ENCODE measurements around the gene WNT8B. TPM values are rescaled to one million over a fixed set of nuclear protein-coding genes. Genes with fewer than 3 reads are reported as not detected.

Gene WNT8B
- total RNA-seq, 1 experiment from 2014 or later: 0.10 TPM

DNA sequence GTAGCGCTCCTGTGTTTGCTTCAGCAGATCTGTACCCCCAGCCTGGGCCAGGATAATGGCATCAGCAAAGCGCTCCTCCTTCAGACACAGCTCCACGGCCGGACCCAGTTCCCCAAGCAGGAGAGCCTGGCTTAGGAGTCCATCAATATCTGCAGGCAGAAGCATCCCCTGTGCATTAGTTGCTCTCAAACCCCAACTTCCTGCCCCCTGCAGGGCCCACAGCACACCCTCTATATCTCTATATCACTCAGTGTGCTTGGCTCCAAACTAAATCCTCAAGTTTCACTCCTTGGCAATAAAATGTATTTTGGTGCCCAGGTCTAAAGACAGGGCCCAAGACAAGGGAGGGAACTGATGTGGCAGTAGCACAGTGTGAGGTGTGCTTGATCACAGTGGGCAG, 35.2 kb downstream of the WNT8B start:
- no peak for DNase-seq
- H3K4me3 ChIP-seq (ENCODE audit: insufficient read depth, low read depth, low read length): no peak overlapping the region
- peaks cover 29% of the 10 kb centered on the region; the same call in 1 of the 2 replicates for H3K27me3 ChIP-seq (ENCODE audit: control insufficient read depth, insufficient read depth, low read length)
- H3K36me3 ChIP-seq (replicated peaks; ENCODE audit: control insufficient read depth, insufficient read depth, low read length): no peaks in the 10 kb centered on the region

DNA sequence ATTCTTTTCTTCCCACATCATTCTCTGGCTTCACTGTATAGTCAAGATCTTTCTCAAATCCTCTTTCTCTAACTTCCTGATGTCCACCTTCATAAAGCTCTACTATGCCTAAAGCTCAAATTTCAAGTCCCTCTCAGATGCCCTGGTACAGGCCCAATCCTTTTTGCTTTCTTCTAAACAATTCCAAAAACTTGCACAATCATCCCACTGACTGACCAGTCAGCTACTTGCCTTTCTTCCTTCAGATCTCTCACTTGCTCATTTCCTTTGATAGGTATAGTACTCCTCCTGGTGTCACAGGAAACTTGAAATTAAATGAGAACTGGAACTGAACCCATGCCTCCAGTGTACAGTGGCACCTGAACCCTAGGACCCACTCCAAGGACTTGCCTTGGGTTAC, 38.6 kb downstream of the WNT8B start:
- H3K27me3 ChIP-seq (ENCODE audit: control insufficient read depth, insufficient read depth, low read length): peaks cover 15% of the 10 kb centered on the region; the same call in 1 of the 2 replicates
- no peak overlapping the region for H3K4me3 ChIP-seq (ENCODE audit: insufficient read depth, low read depth, low read length)
- no peak for DNase-seq
- no peaks in the 10 kb centered on the region for H3K36me3 ChIP-seq (replicated peaks; ENCODE audit: control insufficient read depth, insufficient read depth, low read length)

DNA sequence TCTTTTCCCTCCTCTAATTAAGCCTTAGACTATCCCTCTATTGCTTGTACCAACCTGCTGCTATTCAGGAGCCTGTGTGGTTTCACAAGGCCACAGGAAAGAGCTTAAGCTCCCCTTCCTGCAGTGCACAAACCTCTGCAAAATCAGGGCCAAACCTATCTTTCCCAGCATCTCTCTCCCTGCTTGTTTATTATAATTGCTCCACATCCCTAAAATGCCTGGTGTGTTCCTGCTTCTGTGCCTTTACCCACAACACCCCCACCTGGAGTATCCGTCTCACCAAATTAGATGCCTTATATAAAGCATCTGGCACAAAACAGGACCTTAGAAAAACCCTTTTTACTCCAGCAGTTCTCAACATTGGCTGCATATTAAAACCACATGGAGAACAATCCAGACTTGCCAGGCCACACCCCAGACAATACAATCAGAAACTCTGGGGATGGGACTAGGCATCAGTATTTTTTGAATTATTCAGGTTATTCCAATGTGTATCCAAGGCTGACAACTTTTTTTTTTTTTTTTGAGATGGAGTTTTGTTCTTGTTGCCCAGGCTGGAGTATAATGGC, 40.2 kb downstream of the WNT8B start:
- no peak for DNase-seq
- no peaks in the 10 kb centered on the region for H3K36me3 ChIP-seq (replicated peaks; ENCODE audit: control insufficient read depth, insufficient read depth, low read length)
- peaks cover 8% of the 10 kb centered on the region; the same call in 1 of the 2 replicates for H3K27me3 ChIP-seq (ENCODE audit: control insufficient read depth, insufficient read depth, low read length)
- H3K4me3 ChIP-seq (ENCODE audit: insufficient read depth, low read depth, low read length): no peak overlapping the region

DNA sequence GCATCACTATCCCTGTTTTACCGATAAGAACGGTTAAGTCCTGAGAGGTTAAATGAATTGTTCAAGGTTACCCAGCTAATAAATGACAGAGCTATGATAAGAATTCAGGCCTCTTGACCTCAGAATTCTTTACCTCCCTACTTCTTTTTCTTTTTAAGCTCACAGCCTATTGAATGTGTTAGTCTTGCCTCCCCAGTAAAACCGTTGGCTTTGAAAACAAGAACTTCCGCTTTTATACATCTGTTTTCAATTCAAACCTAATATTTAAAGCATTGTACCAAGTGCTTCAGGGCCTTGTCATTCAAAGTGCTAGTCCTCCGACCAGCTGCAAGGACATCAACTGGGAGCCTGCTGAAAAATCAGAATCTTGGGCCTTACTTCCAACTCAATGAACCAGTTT, 41.3 kb downstream of the WNT8B start:
- no peak for DNase-seq
- Histone ChIP-seq H3K36me3 (replicated peaks; ENCODE audit: control insufficient read depth, insufficient read depth, low read length) (no peaks in the 10 kb centered on the region), H3K4me3 (ENCODE audit: insufficient read depth, low read depth, low read length) (no peak overlapping the region), H3K27me3 (ENCODE audit: control insufficient read depth, insufficient read depth, low read length) (peaks cover 6% of the 10 kb centered on the region; the same call in 1 of the 2 replicates)

DNA sequence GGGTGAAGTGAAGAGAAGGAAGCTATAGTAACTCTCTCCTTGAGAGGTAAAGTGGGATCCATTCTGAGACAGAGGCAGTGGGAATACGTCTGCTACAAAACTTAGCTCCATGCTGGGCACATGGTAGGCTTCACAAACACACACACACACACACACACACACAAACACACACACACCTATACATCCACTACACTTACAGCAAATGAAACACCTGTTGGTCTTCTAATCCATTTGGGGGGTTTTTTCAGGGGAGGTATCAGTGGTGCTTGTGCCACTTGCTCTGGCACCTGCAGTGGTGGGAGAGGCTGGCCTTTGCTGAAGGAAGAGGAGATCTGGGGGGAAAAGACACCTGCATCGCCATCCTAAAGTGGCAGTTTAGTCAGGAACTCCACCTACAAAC, 42.4 kb downstream of the WNT8B start:
- Histone ChIP-seq H3K4me3 (ENCODE audit: insufficient read depth, low read depth, low read length) (no peak overlapping the region), H3K36me3 (replicated peaks; ENCODE audit: control insufficient read depth, insufficient read depth, low read length) (no peaks in the 10 kb centered on the region), H3K27me3 (ENCODE audit: control insufficient read depth, insufficient read depth, low read length) (peaks cover 6% of the 10 kb centered on the region; the same call in 1 of the 2 replicates)
- no peak for DNase-seq

DNA sequence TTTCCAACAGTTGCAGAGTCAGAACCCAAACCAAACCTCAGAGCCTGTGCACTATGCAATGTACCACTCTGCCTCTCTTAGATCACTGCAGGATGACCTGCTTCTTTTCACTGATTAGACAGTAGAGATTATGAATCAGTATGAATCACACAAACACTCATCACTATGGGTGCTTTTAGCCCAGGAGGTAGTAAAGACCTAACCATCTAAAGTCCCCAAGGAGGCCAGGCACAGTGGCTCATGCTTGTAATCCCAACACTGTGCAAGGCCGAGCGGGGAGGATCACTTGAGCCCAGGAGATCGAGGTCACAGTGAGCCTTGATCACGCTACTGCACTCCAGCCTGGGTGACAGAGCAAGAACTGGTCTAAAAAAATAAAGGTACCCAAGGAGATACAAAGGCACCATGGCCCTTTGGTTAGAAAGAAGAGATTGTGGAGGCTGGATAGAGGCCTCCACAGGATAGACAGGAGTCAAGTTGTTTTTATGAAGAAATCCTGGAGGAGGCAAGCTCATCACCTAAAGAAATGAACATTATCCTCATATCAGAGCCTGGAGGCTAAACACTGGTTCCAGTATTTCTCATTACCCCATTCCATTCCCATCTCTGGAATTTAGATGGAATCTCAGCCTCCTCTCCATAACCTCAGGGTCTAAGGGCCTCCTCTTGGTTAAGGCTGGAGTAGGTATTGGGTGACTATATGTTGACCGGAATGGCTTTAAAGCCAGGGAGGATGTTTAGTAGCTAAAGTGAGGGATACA, 44.0 kb downstream of the WNT8B start:
- Histone ChIP-seq H3K4me3 (ENCODE audit: insufficient read depth, low read depth, low read length) (no peak overlapping the region), H3K27me3 (ENCODE audit: control insufficient read depth, insufficient read depth, low read length) (peaks cover 6% of the 10 kb centered on the region; the same call in 1 of the 2 replicates), H3K36me3 (replicated peaks; ENCODE audit: control insufficient read depth, insufficient read depth, low read length) (no peaks in the 10 kb centered on the region)
- DNase-seq: no peak

DNA sequence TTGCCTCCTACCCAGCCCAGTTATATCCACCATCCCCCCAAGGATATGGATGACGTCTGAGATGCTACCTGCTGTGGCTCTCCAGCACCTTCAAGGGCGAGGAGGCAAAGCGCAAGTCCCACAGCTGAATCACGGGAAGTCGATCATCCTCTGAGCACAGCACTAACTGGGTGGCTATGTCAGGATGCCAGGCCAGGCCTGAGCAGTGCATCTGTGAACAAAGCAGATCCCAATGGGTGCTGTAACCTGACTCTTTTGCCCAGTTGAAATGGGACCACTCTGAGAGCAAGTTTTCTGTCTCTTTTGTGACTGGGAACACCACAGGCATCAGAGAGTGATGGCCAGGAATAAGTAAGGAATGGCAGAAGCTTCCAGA, 44.5 kb downstream of the WNT8B start:
- no peaks in the 10 kb centered on the region for H3K36me3 ChIP-seq (replicated peaks; ENCODE audit: control insufficient read depth, insufficient read depth, low read length)
- H3K27me3 ChIP-seq (ENCODE audit: control insufficient read depth, insufficient read depth, low read length): peaks cover 6% of the 10 kb centered on the region; the same call in 1 of the 2 replicates
- DNase-seq: no peak
- H3K4me3 ChIP-seq (ENCODE audit: insufficient read depth, low read depth, low read length): no peak overlapping the region

DNA sequence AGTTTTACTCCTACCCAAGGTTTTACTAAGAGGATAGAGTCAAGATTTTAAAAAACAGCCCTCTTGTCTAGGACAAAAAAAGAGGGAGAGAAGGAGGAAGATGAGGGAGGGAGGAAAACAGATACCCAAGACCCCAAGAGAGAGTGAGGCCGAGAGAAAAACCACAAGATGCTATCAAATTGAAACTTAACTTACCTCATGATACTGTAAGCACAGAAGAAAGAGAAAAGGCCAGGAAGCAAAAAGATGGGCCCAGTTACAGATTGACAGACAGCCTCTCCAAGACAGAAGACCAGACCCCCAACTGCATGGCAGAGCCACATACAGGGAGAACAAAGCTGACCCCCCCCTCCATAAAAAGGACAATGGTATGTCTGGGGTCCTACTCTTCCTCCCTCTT, 45.5 kb downstream of the WNT8B start:
- Histone ChIP-seq H3K36me3 (replicated peaks; ENCODE audit: control insufficient read depth, insufficient read depth, low read length) (no peaks in the 10 kb centered on the region), H3K4me3 (ENCODE audit: insufficient read depth, low read depth, low read length) (no peak overlapping the region), H3K27me3 (ENCODE audit: control insufficient read depth, insufficient read depth, low read length) (peaks cover 6% of the 10 kb centered on the region; the same call in 1 of the 2 replicates)
- no peak for DNase-seq

DNA sequence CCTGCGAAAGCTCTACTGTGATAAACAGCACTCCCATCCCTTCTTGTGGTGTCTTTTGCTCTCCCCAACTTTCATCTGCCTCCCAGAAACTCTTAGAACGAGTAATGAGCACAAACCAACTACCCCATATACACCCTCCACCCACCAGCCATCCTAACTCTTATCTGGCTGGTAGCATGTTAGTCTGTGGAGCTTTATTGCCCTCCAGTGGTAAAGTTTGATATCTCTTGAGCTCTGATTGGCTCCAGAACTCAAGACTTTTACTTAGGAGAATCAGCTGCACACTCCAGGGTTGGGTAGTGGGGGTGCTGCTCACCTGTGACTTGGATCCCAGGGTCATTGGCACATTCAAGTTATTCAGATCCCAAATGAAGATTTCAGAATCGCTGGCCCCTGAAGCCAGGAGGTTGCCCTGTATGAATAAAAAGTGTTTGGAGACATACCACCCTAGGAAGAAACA, 45.9 kb downstream of the WNT8B start:
- Histone ChIP-seq H3K36me3 (replicated peaks; ENCODE audit: control insufficient read depth, insufficient read depth, low read length) (no peaks in the 10 kb centered on the region), H3K4me3 (ENCODE audit: insufficient read depth, low read depth, low read length) (no peak overlapping the region), H3K27me3 (ENCODE audit: control insufficient read depth, insufficient read depth, low read length) (peaks cover 6% of the 10 kb centered on the region; the same call in 1 of the 2 replicates)
- peak; percentile 79 for DNase-seq

DNA sequence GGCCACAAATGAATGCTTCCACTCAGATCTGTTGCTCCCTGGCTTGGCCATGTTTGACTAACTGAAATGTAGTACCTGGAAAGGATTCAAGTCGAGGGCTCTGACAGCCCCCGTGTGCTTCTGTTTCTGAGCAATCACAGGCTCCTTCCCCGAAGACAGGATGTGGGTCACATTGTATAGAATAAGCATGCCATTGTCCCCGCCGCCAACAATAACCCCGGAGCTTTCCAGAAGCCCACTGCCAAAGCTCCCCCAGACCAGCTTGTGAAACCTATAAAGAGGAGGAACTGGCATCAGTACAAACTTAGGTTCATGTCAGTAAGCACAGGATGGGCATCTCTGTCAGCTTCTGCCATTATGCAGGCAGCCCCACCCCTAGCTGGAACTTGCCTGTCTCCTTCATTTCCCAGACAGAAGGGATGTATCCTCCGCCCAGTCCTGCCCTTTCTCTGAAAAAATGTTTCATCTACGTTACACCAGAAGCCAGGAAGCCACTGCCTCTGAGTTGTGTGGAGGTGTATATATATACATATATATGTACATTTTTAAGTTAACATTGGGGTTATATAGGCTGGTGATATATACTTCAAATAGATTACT, 46.5 kb downstream of the WNT8B start:
- H3K27me3 ChIP-seq (ENCODE audit: control insufficient read depth, insufficient read depth, low read length): peaks cover 6% of the 10 kb centered on the region; the same call in 1 of the 2 replicates
- H3K4me3 ChIP-seq (ENCODE audit: insufficient read depth, low read depth, low read length): no peak overlapping the region
- no peaks in the 10 kb centered on the region for H3K36me3 ChIP-seq (replicated peaks; ENCODE audit: control insufficient read depth, insufficient read depth, low read length)
- DNase-seq: no peak

DNA sequence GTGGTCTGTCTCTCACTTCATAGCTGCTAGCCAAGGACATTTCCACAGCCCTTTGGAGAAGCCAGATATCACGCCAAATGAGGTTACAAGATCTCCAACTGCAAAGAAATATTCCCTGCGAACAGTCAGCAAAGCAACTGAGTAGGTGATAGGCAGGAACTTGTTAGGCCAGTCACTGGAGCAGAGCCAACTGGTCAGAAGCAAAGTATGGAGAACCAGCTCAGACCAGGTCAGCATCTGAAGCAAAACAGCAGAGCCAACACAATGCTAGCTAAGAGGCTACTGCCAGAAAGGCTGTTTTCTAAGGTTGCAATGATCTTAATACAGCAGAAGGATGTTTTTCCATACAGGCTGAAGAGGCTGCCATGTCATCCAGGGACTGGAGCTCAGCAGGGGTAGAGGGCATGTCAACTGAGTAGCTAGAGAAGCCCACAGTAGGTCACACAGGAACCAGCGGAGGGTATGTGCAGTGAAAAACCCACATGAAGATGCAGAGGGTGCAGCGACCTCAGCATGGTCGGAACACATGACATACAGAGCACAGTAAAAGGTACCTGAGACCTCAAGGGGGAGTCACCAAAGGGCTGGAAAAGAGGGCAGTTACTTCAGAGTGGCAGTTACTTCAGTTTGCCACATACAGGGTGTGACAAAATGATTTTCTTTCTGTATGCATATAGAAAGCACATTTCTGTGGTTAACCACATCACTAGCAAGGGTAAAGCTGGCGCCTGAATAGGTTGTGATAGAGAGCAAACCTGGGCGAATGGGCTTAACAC, 47.9 kb downstream of the WNT8B start:
- peaks cover 6% of the 10 kb centered on the region; the same call in 1 of the 2 replicates for H3K27me3 ChIP-seq (ENCODE audit: control insufficient read depth, insufficient read depth, low read length)
- no peak for DNase-seq
- H3K4me3 ChIP-seq (ENCODE audit: insufficient read depth, low read depth, low read length): no peak overlapping the region
- H3K36me3 ChIP-seq (replicated peaks; ENCODE audit: control insufficient read depth, insufficient read depth, low read length): no peaks in the 10 kb centered on the region

DNA sequence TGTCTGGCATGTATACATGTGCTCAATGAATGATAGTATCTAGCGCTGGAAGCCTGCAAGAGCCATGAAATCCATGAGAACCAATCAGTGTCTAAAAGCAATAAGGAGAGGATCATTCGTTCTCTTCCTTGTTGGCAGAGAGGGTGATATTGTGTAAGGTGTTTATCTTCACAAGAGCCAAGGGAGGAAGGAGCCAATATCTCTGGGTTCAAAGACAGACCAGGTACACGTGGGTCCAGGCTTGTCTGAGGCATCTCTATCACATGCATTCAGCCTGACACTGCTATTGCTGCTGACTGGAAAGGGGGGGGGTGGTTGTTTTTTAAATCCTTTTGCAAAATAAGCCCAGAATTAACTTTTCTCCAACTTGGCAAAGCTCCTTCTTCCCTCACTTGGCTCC, 52.8 kb downstream of the WNT8B start:
- DNase-seq: no peak
- peaks cover 16% of the 10 kb centered on the region for H3K27me3 ChIP-seq (ENCODE audit: control insufficient read depth, insufficient read depth, low read length)
- no peak overlapping the region for H3K4me3 ChIP-seq (ENCODE audit: insufficient read depth, low read depth, low read length)
- no peaks in the 10 kb centered on the region for H3K36me3 ChIP-seq (replicated peaks; ENCODE audit: control insufficient read depth, insufficient read depth, low read length)

DNA sequence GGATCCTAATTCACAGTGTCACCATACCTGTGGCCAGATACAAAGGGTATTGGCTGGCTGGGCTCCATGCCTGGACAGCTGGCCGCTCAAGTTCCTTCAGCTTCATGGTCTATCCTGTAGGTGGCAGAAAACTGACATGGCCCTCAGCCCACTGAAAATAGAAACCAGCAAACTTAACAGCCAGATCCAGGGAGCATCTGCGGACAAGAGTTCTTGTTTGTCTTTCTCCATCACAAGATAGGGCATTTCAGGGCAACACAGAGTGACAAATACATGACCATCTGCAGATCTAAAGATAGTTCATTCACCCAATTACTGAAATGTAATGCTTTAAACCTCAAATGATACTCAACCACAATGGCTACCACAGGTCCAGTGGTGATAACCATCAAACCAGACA, 54.0 kb downstream of the WNT8B start:
- Histone ChIP-seq H3K4me3 (ENCODE audit: insufficient read depth, low read depth, low read length) (no peak overlapping the region), H3K27me3 (ENCODE audit: control insufficient read depth, insufficient read depth, low read length) (peaks cover 18% of the 10 kb centered on the region), H3K36me3 (replicated peaks; ENCODE audit: control insufficient read depth, insufficient read depth, low read length) (no peaks in the 10 kb centered on the region)
- DNase-seq: peak; percentile 61

DNA sequence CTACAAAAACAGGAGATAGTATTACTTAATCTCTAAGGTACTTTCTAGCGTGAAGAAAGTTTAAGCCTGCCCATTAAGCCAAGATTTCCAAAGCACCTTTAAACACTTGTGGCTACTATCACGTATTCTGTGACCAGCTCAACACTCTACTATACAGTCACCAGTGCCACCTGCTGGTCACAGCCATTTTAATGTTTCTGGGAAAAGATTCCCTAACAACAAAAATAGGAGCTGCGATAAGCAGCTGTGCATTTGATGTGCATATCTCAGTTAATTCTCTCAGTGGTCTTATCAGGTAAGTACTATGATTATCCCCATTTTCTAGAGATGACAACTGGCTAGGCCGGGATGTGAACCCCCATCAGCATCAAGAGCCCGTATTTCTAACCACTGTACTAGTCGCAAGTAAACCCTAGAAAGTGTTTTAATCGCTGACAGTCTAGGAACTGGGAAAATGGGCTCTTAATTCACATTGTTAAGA, 56.0 kb downstream of the WNT8B start:
- peak; percentile 73 for DNase-seq
- peak overlapping the region; percentile 64; the same call in 1 of the 2 replicates for H3K4me3 ChIP-seq (ENCODE audit: insufficient read depth, low read depth, low read length)
- peaks cover 18% of the 10 kb centered on the region for H3K27me3 ChIP-seq (ENCODE audit: control insufficient read depth, insufficient read depth, low read length)
- no peaks in the 10 kb centered on the region for H3K36me3 ChIP-seq (replicated peaks; ENCODE audit: control insufficient read depth, insufficient read depth, low read length)
